Measurements from ENCODE around the gene CTRL.

GRCh38 chr16:67967958-67968399 lies 36.3 kb upstream of the CTRL start:
- TF ChIP-seq GATA2 (IDR thresholded peaks at IDR 0.05; ENCODE audit: low read depth, low read length): no peak
- TF ChIP-seq GATA3 (IDR thresholded peaks at IDR 0.05; ENCODE audit: low read depth, low read length): no peak

Data from SH-SY5Y (cell line).